Memory B cell (primary cell): ENCODE data around the gene GALE.
A peak's percentile ranks its signal among the peaks of the same experiment; 100 is the strongest.

ENCODE experiments used
- ATAC-seq: fragments of 150-1000 bp; cut with Tn5 transposase; 2 replicates; pipeline ENCODE4 v1.10.0; 2021; ENCODE audit warnings: low read depth, mild to moderate bottlenecking, moderate library complexity
- DNase-seq, 2 donors: peaks; one replicate each; pipeline ENCODE4 v3.0.0; 2022; ENCODE audit warnings: low spot score in 2 of 2
- H3K27ac Mint-ChIP-seq: one replicate; pipeline ENCODE4 v1.8.0; 2022; ENCODE audit warnings: mild to moderate bottlenecking, moderate library complexity, mixed read lengths
- H3K27me3 Mint-ChIP-seq: one replicate; pipeline ENCODE4 v1.8.0; 2022; ENCODE audit warnings: mixed read lengths
- H3K36me3 Mint-ChIP-seq: one replicate; pipeline ENCODE4 v1.8.0; 2022; ENCODE audit warnings: mild to moderate bottlenecking, mixed read lengths
- H3K4me1 Mint-ChIP-seq: one replicate; pipeline ENCODE4 v1.8.0; 2022; ENCODE audit warnings: mixed read lengths
- H3K4me3 Mint-ChIP-seq: one replicate; pipeline ENCODE4 v1.8.0; 2022; ENCODE audit warnings: mild to moderate bottlenecking, moderate library complexity, mixed read lengths
- H3K9me3 Mint-ChIP-seq: one replicate; pipeline ENCODE4 v1.8.0; 2022; ENCODE audit warnings: mixed read lengths

Gene GALE

GRCh38 chr1:23825076-23825761 is 24.7 kb upstream of the GALE start, which contains the start of gene HMGCL:
TSS of gene HMGCL (minus strand) at chr1:23825429. CDS start at chr1:23825415, 14 bp downstream.
- ATAC-seq, result peak; percentile 95
- Mint-ChIP-seq H3K9me3 (no peaks in the 10 kb centered on the region), H3K36me3 (peaks cover 2% of the 10 kb centered on the region), H3K4me3 (peak within 1 kb of the TSS; percentile 95), H3K4me1 (peaks cover 19% of the 10 kb centered on the region), H3K27ac (peak within 1 kb of the TSS; percentile 96), H3K27me3 (no peaks in the 10 kb centered on the region)
- DNase-seq, result peak; percentile 71

- peaks cover 19% of the 10 kb centered on the region for H3K4me1 Mint-ChIP-seq
- H3K27ac Mint-ChIP-seq, result peak overlapping the region; percentile 96
- no peak for DNase-seq
- peak; percentile 2 for ATAC-seq
- H3K4me3 Mint-ChIP-seq, result peak overlapping the region; percentile 95
- H3K36me3 Mint-ChIP-seq, result peaks cover 5% of the 10 kb centered on the region
- H3K9me3 Mint-ChIP-seq, result no peaks in the 10 kb centered on the region
- H3K27me3 Mint-ChIP-seq, result no peaks in the 10 kb centered on the region
Observed at GRCh38 chr1:23824711-23825075, 24.1 kb upstream of the GALE start.

GRCh38 chr1:23823767-23824166 is 23.2 kb upstream of the GALE start:
- Mint-ChIP-seq H3K27ac (peak overlapping the region; percentile 96), H3K27me3 (no peaks in the 10 kb centered on the region), H3K36me3 (peaks cover 5% of the 10 kb centered on the region), H3K4me3 (peak overlapping the region; percentile 52), H3K4me1 (peaks cover 19% of the 10 kb centered on the region), H3K9me3 (no peaks in the 10 kb centered on the region)
- DNase-seq (no peak), ATAC-seq (no peak)

GRCh38 chr1:23817633-23818032 is 17.1 kb upstream of the GALE start:
- no peak for ATAC-seq
- no peak overlapping the region for H3K4me3 Mint-ChIP-seq

DNA sequence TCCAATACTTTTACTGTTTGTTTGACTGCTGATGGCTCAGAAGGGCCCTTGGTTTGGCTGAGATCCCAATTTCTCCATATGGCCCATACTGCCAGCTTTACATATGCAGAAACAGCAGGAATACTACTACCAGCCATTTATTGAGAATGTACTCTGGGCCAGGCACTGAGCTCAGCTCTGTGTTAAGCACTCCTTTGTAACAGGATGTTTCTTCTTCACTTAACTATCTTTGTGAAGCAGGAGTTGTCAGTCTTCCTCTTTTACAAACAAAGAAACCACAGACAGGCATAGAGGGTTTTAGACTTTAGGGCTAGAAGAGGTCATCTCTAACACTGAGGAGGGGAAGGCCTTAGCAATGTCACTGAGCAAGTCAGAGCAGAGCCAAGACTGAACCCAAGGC is 16.4 kb upstream of the GALE start:
- Mint-ChIP-seq H3K9me3 (no peaks in the 10 kb centered on the region), H3K36me3 (peaks cover 13% of the 10 kb centered on the region), H3K27ac (no peak overlapping the region), H3K4me3 (no peak overlapping the region), H3K27me3 (no peaks in the 10 kb centered on the region), H3K4me1 (peaks cover 7% of the 10 kb centered on the region)
- no peak for DNase-seq
- ATAC-seq, result no peak

More at GRCh38 chr1:23817633-23818032, 17.1 kb upstream of the GALE start:
- H3K36me3 Mint-ChIP-seq, result peaks cover 9% of the 10 kb centered on the region
- no peaks in the 10 kb centered on the region for H3K9me3 Mint-ChIP-seq
- no peak overlapping the region for H3K27ac Mint-ChIP-seq
- DNase-seq, result no peak
- peaks cover 5% of the 10 kb centered on the region for H3K4me1 Mint-ChIP-seq
- H3K27me3 Mint-ChIP-seq, result no peaks in the 10 kb centered on the region

DNA sequence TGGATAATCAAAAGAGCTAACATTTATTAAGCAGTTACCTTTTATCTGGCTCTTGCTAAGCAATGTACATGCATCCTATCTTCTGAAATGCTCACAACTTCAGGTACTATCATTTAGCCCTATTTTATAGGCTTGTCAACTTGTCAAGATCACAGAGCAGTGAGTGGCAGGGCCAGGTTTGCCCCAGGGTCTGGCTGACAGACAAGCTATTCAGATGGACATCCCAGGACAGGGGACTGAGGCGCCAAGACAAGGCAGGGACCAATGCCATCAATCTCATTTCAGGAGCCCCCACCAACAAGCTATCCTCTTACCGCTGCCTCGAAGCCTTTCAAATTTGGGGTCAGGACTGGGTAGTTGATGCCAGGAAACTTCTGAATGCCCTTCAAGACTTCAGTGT is 15.8 kb upstream of the GALE start:
- H3K27me3 Mint-ChIP-seq, result no peaks in the 10 kb centered on the region
- no peak overlapping the region for H3K27ac Mint-ChIP-seq
- DNase-seq (no peak), ATAC-seq (no peak)
- peaks cover 8% of the 10 kb centered on the region for H3K4me1 Mint-ChIP-seq
- H3K4me3 Mint-ChIP-seq, result no peak overlapping the region
- H3K9me3 Mint-ChIP-seq, result no peaks in the 10 kb centered on the region
- H3K36me3 Mint-ChIP-seq, result peaks cover 13% of the 10 kb centered on the region

DNA sequence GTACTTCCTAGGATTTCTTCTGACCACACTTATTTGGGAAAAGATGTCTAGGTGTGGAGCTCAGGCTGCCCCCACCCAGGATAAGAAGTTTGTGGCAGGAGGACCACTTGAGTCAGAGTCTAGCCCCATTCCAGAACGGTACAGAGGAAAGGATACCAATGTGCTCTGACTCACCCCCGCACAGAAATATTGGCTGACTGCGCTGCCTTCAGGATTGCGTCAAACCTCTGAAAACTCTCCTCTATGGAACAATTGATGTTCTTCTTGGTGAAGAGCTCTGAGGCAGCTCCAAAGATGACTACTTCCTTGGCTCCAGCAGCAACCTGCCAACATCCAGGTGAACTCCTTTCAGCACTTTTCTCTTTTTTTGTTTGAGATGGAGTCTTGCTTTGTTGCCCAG is 13.5 kb upstream of the GALE start:
- peaks cover 24% of the 10 kb centered on the region for H3K4me1 Mint-ChIP-seq
- DNase-seq (no peak), ATAC-seq (no peak)
- H3K27ac Mint-ChIP-seq, result no peak overlapping the region
- H3K4me3 Mint-ChIP-seq, result no peak overlapping the region
- H3K36me3 Mint-ChIP-seq, result peaks cover 11% of the 10 kb centered on the region
- no peaks in the 10 kb centered on the region for H3K9me3 Mint-ChIP-seq
- no peaks in the 10 kb centered on the region for H3K27me3 Mint-ChIP-seq

- Mint-ChIP-seq H3K27me3 (no peaks in the 10 kb centered on the region), H3K4me1 (peaks cover 21% of the 10 kb centered on the region), H3K36me3 (peaks cover 10% of the 10 kb centered on the region), H3K27ac (peak overlapping the region; percentile 21), H3K4me3 (no peak overlapping the region), H3K9me3 (no peaks in the 10 kb centered on the region)
- peak; percentile 84 for ATAC-seq
- DNase-seq, result peak; percentile 78 to 84
Observed at GRCh38 chr1:23810818-23811540, 10.4 kb upstream of the GALE start.

DNA sequence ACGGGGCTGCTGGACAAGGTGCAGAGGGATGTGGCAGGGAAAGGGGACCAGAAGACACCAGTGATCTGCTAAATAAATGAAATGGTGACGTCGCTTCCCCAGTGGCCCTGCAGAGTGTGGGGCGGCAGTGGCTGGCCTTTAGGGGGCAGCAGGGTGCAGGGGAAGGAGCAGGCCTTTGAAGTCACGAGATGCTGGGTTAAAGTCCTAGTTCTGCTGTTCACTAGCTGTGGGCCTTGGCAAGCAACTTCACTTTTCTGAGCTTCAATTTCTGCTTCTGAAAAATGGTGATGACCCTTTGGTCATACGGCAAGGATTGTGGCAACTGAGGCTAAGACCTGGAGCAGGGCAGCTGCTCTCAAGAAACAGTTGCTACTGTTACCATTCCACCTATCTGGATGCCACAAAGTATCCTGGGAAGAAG is 9.2 kb upstream of the GALE start:
- H3K27ac Mint-ChIP-seq, result peak overlapping the region; percentile 21
- H3K9me3 Mint-ChIP-seq, result no peaks in the 10 kb centered on the region
- no peak overlapping the region for H3K4me3 Mint-ChIP-seq
- no peaks in the 10 kb centered on the region for H3K27me3 Mint-ChIP-seq
- DNase-seq (peak; percentile 78 to 82), ATAC-seq (peak; percentile 90)
- H3K36me3 Mint-ChIP-seq, result peaks cover 16% of the 10 kb centered on the region
- H3K4me1 Mint-ChIP-seq, result peaks cover 21% of the 10 kb centered on the region

- DNase-seq, result no peak
- Mint-ChIP-seq H3K9me3 (no peaks in the 10 kb centered on the region), H3K4me3 (no peak overlapping the region), H3K27ac (no peak overlapping the region), H3K36me3 (peaks cover 18% of the 10 kb centered on the region), H3K4me1 (peaks cover 19% of the 10 kb centered on the region), H3K27me3 (no peaks in the 10 kb centered on the region)
- ATAC-seq, result no peak
Observed at GRCh38 chr1:23807453-23807852, 6.9 kb upstream of the GALE start.

DNA sequence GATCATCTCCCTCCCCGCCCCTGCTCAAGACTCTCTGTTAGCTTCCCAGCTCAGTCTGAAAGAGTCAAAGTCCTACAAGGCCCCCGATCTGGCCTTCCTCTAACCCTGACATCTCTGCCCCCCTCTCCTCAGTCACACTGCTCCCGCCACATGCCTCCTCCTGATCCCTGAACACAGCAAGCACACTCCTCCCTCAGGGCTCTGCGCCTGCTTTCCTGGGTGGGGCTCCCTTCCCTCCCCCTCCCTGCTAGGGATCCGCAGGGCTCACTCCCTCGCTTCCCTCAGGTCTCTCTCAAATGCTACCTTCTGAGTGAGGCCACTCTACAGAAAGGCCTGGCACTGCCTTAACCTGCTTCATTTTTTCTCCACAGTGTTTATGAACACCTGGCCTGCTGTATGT is 5.7 kb upstream of the GALE start:
- no peak for DNase-seq
- Mint-ChIP-seq H3K27ac (no peak overlapping the region), H3K27me3 (no peaks in the 10 kb centered on the region), H3K9me3 (no peaks in the 10 kb centered on the region), H3K36me3 (peaks cover 15% of the 10 kb centered on the region), H3K4me1 (peaks cover 17% of the 10 kb centered on the region), H3K4me3 (no peak overlapping the region)
- ATAC-seq, result no peak

GRCh38 chr1:23805025-23805424 is 4.5 kb upstream of the GALE start:
- no peak for DNase-seq
- no peak for ATAC-seq
- peaks cover 13% of the 10 kb centered on the region for H3K36me3 Mint-ChIP-seq
- no peaks in the 10 kb centered on the region for H3K9me3 Mint-ChIP-seq
- no peak overlapping the region for H3K4me3 Mint-ChIP-seq
- peak overlapping the region; percentile 42 for H3K27ac Mint-ChIP-seq
- no peaks in the 10 kb centered on the region for H3K27me3 Mint-ChIP-seq
- peaks cover 9% of the 10 kb centered on the region for H3K4me1 Mint-ChIP-seq

GRCh38 chr1:23804183-23804835 is 3.8 kb upstream of the GALE start:
- DNase-seq, result no peak
- H3K4me1 Mint-ChIP-seq, result peaks cover 6% of the 10 kb centered on the region
- H3K27me3 Mint-ChIP-seq, result no peaks in the 10 kb centered on the region
- no peaks in the 10 kb centered on the region for H3K9me3 Mint-ChIP-seq
- no peak for ATAC-seq
- no peak overlapping the region for H3K4me3 Mint-ChIP-seq
- H3K27ac Mint-ChIP-seq, result peak overlapping the region; percentile 42
- peaks cover 13% of the 10 kb centered on the region for H3K36me3 Mint-ChIP-seq

- DNase-seq (no peak), ATAC-seq (no peak)
- H3K9me3 Mint-ChIP-seq, result no peaks in the 10 kb centered on the region
- H3K4me1 Mint-ChIP-seq, result peaks cover 6% of the 10 kb centered on the region
- peaks cover 13% of the 10 kb centered on the region for H3K36me3 Mint-ChIP-seq
- no peak overlapping the region for H3K27ac Mint-ChIP-seq
- no peak overlapping the region for H3K4me3 Mint-ChIP-seq
- no peaks in the 10 kb centered on the region for H3K27me3 Mint-ChIP-seq
Observed at GRCh38 chr1:23803674-23804073, 3.1 kb upstream of the GALE start.
